ENCODE measurements around the gene ACTN3.

The ACTN3 gene

DNA sequence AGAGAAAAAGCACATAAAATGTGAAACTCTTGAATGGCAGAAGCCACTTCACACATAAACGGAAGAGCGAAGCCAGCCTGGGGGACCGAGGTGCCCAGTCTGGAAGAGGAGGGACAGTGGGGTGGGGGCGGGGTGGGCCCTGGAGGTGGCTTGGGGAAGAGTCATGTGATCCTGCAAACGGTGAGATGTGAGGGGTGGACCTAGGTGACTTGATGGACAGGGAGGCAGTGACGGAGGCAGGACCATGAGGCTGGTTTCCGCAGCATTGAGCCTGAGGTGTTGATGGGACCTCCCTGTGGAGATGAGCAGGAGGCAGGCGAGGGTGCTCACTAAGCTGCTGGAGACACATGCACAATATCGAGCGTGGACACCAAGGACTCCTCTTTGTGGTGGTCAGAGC lies 17.6 kb upstream of the ACTN3 start:
- TF ChIP-seq EZH2phosphoT487 (IDR thresholded peaks at IDR 0.05; ENCODE audit: borderline replicate concordance) = no peak
- no peak for TF ChIP-seq CTCF (conservative IDR thresholded peaks at IDR 0.05; ENCODE audit: low read length)
- no peak overlapping the region for H3K4me2 ChIP-seq (ENCODE audit: low read depth, low read length, poor library complexity, severe bottlenecking)
- H3F3A ChIP-seq (ENCODE audit: low read depth) = no peaks in the 10 kb centered on the region
- no peak overlapping the region for H2AFZ ChIP-seq (ENCODE audit: low read length)
- no peaks in the 10 kb centered on the region for H4K20me1 ChIP-seq (ENCODE audit: insufficient read depth, low read length, poor library complexity, severe bottlenecking)
- no peaks in the 10 kb centered on the region for H3K4me1 ChIP-seq (ENCODE audit: insufficient read depth, low read length, poor library complexity, severe bottlenecking)
- H3K27me3 ChIP-seq (ENCODE audit: insufficient read depth, low read length, poor library complexity, severe bottlenecking) = no peaks in the 10 kb centered on the region
- no peak overlapping the region for H3K9ac ChIP-seq (ENCODE audit: low read depth, low read length, poor library complexity, severe bottlenecking)
- no peaks in the 10 kb centered on the region for H3K9me2 ChIP-seq (replicated peaks; ENCODE audit: low read depth, low read length)
- H3K79me2 ChIP-seq (ENCODE audit: insufficient read depth, low read length) = no peaks in the 10 kb centered on the region
- no peak overlapping the region for H3K4me3 ChIP-seq (ENCODE audit: low read length, poor library complexity, severe bottlenecking)
- no peaks in the 10 kb centered on the region for H3K9me3 ChIP-seq (ENCODE audit: insufficient read depth, low read depth, low read length)
- H3K36me3 ChIP-seq (ENCODE audit: insufficient read depth, low read length) = no peaks in the 10 kb centered on the region

DNA sequence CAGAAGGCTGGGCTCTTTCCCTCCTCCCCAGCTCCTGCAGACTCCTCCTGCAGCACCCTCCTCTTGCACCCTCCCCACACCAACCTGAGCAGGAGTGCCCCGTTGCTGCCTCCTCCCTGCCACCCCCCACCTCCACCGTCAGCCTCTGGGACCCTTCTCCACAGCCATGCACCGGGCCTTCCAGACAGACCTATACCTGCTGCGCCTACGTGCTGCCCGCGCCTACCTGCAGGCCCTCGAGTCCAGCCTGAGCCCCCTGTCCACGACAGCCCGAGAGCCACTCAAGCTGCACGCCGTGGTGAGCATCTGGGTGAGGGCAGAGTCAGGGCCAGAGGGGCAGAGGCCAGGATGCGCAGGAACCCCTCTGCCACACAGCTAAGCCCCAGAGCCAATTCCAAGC lies 17.0 kb upstream of the ACTN3 start:
- Histone ChIP-seq H3K9me2 (replicated peaks; ENCODE audit: low read depth, low read length) (no peaks in the 10 kb centered on the region), H3K79me2 (ENCODE audit: insufficient read depth, low read length) (no peaks in the 10 kb centered on the region), H3K9me3 (ENCODE audit: insufficient read depth, low read depth, low read length) (no peaks in the 10 kb centered on the region), H3K4me1 (ENCODE audit: insufficient read depth, low read length, poor library complexity, severe bottlenecking) (no peaks in the 10 kb centered on the region), H3K4me2 (ENCODE audit: low read depth, low read length, poor library complexity, severe bottlenecking) (no peak overlapping the region), H2AFZ (ENCODE audit: low read length) (no peak overlapping the region), H4K20me1 (ENCODE audit: insufficient read depth, low read length, poor library complexity, severe bottlenecking) (no peaks in the 10 kb centered on the region), H3K4me3 (ENCODE audit: low read length, poor library complexity, severe bottlenecking) (no peak overlapping the region), H3K36me3 (ENCODE audit: insufficient read depth, low read length) (no peaks in the 10 kb centered on the region), H3F3A (ENCODE audit: low read depth) (no peaks in the 10 kb centered on the region), H3K9ac (ENCODE audit: low read depth, low read length, poor library complexity, severe bottlenecking) (no peak overlapping the region), H3K27me3 (ENCODE audit: insufficient read depth, low read length, poor library complexity, severe bottlenecking) (no peaks in the 10 kb centered on the region)
- TF ChIP-seq CTCF (conservative IDR thresholded peaks at IDR 0.05; ENCODE audit: low read length) = no peak
- no peak for TF ChIP-seq EZH2phosphoT487 (IDR thresholded peaks at IDR 0.05; ENCODE audit: borderline replicate concordance)

DNA sequence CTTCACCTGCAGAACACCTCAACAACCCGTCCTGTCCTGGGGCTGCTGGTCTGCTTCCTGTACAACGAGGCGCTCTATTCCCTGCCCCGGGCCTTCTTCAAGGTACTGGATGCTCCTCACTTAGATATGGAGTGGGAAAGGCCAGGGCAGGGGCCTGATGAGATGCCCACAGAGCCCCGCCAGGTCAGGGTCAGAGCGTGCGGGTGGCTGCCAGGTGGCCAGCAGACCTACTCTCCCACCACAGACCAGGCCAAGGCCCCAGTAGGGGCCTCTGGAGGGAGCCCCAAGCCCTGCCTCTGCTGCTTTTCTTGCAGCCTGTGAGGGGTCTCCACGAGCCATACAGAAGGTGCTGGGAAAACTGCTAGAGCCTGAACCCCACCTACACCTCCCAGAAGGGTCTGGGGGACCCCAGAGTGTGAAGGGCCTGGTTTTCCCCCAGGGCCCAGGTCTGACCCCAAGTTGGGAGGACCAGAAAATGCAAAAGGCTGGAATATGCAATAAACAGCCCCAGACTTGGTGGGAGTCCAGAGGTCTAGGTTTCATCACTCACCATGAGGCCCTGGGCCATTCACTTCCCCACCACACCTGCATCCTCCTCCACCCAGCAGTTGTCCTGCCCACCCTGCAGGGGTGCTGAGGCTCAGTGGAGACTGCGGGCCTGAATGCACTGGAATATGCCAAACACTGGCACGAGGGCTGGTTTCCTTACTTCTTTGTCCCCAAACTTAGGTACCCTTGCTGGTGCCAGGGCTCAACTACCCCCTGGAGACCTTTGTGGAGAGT lies 15.6 kb upstream of the ACTN3 start:
- H2AFZ ChIP-seq (ENCODE audit: low read length) = no peak overlapping the region
- no peaks in the 10 kb centered on the region for H4K20me1 ChIP-seq (ENCODE audit: insufficient read depth, low read length, poor library complexity, severe bottlenecking)
- H3K27me3 ChIP-seq (ENCODE audit: insufficient read depth, low read length, poor library complexity, severe bottlenecking) = no peaks in the 10 kb centered on the region
- TF ChIP-seq EZH2phosphoT487 (IDR thresholded peaks at IDR 0.05; ENCODE audit: borderline replicate concordance) = no peak
- no peak for TF ChIP-seq CTCF (conservative IDR thresholded peaks at IDR 0.05; ENCODE audit: low read length)
- H3K9ac ChIP-seq (ENCODE audit: low read depth, low read length, poor library complexity, severe bottlenecking) = no peak overlapping the region
- H3K9me2 ChIP-seq (replicated peaks; ENCODE audit: low read depth, low read length) = no peaks in the 10 kb centered on the region
- no peaks in the 10 kb centered on the region for H3K4me1 ChIP-seq (ENCODE audit: insufficient read depth, low read length, poor library complexity, severe bottlenecking)
- H3K4me3 ChIP-seq (ENCODE audit: low read length, poor library complexity, severe bottlenecking) = no peak overlapping the region
- no peak overlapping the region for H3K4me2 ChIP-seq (ENCODE audit: low read depth, low read length, poor library complexity, severe bottlenecking)
- no peaks in the 10 kb centered on the region for H3K9me3 ChIP-seq (ENCODE audit: insufficient read depth, low read depth, low read length)
- no peaks in the 10 kb centered on the region for H3K36me3 ChIP-seq (ENCODE audit: insufficient read depth, low read length)
- H3K79me2 ChIP-seq (ENCODE audit: insufficient read depth, low read length) = no peaks in the 10 kb centered on the region
- no peaks in the 10 kb centered on the region for H3F3A ChIP-seq (ENCODE audit: low read depth)
